ENCODE data around the gene KLLN.

The KLLN gene

DNA sequence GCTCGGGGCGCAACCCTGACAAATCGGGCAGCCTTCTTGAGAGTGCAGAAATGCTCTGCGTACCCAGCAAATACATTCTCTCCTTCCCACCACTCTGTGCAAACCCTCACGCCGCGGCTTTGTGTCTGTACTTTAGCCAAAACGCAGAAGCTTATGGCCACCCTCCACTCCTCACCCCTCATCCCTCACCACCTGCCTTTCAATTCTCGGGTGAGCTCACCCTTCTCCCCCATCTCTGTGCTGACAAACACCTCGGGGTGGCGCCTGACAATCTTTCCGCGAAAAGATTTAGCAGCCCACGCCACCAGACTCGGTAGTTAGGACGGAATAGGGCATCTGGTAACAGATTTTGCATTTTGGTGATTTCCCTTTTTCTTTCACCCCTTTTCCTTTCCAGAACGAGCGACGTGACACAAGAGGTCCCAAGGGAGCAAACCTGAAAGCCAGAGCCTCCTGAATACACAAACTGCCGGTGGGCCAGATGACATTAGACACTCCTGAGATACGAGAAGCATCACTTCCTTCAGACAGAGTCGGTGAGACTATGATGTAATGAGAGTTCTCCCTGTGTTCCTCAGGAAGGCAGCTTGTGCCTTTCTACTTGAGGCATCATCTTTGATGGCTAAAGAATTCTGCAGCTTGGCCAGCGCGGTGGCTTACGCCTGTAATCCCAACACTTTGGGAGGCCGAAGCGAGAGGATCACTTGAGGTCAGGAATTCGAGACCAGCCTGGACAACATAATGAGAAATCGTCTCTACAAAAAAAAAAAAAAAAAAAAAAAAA lies 44.6 kb downstream of the KLLN start:
- TF ChIP-seq, protein P1, sequence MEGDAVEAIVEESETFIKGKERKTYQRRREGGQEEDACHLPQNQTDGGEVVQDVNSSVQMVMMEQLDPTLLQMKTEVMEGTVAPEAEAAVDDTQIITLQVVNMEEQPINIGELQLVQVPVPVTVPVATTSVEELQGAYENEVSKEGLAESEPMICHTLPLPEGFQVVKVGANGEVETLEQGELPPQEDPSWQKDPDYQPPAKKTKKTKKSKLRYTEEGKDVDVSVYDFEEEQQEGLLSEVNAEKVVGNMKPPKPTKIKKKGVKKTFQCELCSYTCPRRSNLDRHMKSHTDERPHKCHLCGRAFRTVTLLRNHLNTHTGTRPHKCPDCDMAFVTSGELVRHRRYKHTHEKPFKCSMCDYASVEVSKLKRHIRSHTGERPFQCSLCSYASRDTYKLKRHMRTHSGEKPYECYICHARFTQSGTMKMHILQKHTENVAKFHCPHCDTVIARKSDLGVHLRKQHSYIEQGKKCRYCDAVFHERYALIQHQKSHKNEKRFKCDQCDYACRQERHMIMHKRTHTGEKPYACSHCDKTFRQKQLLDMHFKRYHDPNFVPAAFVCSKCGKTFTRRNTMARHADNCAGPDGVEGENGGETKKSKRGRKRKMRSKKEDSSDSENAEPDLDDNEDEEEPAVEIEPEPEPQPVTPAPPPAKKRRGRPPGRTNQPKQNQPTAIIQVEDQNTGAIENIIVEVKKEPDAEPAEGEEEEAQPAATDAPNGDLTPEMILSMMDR (IDR thresholded peaks at IDR 0.05; ENCODE audit: insufficient read depth, low read depth, low read length, missing control alignments) = no peak
- DNase-seq (ENCODE audit: low read depth) = peak; percentile 47
- H3K4me3 ChIP-seq (ENCODE audit: low read length) = peak overlapping the region; percentile 86

DNA sequence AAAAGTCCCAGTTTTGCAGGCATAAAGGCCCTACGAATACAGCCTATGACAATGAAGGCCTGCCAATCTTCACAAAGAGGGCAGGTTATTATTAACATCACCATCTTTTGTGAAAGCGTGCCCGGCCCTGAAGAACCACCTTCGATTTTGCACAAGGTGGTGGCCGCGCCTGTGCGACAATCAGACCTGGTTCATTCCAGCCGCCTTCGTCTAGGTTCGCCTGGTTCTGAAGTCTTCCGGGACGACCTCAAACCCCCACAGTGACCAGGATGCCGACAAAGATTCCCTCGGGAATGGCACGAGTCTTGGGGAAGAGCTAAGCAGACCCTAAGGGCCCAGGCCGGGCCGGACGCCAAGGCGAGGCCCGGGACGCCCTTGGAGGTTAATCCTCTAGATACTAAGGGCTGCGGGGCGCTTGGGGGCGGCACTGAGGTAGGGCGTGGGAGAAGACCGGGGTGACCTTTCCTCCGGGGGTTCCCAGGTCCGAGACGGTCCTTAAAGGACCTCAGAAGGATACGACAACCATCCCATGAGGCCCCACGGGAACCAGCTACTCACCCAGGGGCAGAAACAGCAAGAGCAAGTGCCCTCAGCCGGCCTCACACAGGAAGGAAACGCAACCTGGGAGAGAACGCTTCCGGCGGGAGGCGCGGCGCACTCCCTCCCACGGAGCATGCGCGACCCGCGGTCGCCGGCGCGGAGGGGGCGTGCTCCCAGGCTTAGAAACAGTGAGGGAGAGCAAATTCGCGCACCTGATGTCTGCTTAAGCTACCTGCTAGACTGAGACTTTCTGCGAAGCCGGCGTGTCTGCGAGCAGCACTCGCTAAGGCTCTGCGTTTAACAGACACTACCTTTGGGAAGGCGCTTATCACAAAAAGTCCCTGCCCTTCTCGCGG lies 45.5 kb downstream of the KLLN start, which contains the start of gene ATAD1:
TSS of gene ATAD1 (minus strand) at position 618 of the 896 bp plus-strand sequence. CDS start 3,627 bp downstream, outside the sequence.
- peak within 1 kb of the TSS; percentile 86 for H3K4me3 ChIP-seq (ENCODE audit: low read length)
- TF ChIP-seq, protein P1 (IDR thresholded peaks at IDR 0.05; ENCODE audit: insufficient read depth, low read depth, low read length, missing control alignments) = peak; percentile 32
- peak; percentile 89 for DNase-seq (ENCODE audit: low read depth)

DNA sequence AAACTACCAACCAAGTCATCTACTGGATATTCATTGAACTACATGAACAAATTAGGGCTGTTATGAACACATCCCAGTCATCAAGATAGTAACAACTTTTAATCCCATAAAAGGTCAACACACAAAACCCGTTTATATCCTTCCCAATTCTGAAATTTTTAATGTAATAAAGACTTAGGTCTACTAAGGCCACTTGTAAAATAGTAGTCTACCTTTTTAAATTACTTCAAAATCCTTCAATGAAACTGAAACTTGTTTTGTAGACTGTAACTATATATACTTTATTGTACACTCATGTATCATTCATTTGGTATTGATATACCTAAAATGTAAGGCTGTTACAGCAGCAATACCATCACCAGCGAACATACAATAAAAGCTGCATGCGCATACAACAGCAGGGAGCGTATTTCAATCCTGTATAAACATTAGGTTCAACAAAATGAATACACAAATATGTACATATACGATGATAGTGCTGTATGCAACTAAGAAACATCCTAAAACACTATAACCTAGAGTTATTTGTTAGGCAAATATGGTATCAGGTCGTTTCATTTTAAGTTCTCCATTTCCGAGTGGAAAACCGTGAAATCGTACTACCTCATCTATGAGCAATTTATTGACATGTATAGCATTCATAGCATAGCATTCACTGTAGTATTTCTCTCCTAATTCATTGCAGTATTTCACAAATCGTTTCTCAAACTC lies 46.3 kb downstream of the KLLN start:
- TF ChIP-seq, protein P1 (IDR thresholded peaks at IDR 0.05; ENCODE audit: insufficient read depth, low read depth, low read length, missing control alignments) = no peak
- DNase-seq (ENCODE audit: low read depth) = peak; percentile 14
- peak overlapping the region; percentile 86 for H3K4me3 ChIP-seq (ENCODE audit: low read length)

DNA sequence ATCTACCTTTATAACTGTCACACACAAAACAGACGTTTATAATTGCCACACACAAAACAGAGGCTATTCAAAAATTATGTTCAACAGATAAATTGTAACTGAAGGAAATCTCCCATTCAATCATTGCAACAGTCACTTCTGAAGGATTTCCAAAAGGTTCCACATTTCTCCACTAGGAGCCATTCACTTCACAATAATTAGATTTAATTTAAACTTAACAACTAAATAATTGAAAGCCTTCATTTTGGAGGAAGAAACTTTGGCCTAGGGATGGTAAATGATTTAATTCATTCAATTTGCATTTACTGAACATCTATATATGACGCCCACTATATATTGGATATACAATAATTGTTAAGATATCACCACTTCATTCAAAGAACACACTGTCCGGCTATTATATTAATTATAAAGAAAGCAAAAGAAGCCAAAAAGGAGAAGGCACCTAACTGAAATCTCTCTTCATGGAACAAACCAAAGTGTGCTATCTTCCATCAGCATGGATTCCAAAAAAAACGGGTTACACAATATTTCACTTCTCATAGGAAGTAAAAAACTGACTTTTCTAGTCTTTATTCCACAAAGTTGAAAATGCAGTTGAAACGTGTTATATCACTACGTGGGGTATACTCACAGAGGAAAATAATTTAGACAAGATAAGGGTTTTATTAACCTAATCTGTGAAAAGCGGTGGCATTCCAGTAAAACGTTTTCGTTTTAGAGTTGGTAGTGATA lies 47.0 kb downstream of the KLLN start:
- no peak for DNase-seq (ENCODE audit: low read depth)
- TF ChIP-seq, protein P1 (IDR thresholded peaks at IDR 0.05; ENCODE audit: insufficient read depth, low read depth, low read length, missing control alignments) = peak; percentile 12
- H3K4me3 ChIP-seq (ENCODE audit: low read length) = peak overlapping the region; percentile 86

All from epithelial cell of esophagus (primary cell).